GM13976 (cell line): ENCODE measurements around the gene BCL2L2.

Experiments
- DNase-seq: peaks from one replicate; pipeline ENCODE4 v3.0.0; 2012; ENCODE audit warnings: low spot score
- CTCF ChIP-seq: IDR thresholded peaks from 2 replicates; pipeline ENCODE4 v1.5.1; 2012; ENCODE audit warnings: borderline replicate concordance, mild to moderate bottlenecking; ENCODE audit not compliant: insufficient read depth; ENCODE audit errors: extremely low read depth, missing control alignments, control extremely low read depth
- in situ Hi-C: fragments of 300-500 bp; cut with MboI; formaldehyde crosslinking; loops from one replicate; pipeline ENCODE4 v1.12.0; 2022; ENCODE audit warnings: low sequenced_read_pairs, mixed read lengths, inconsistent platforms; ENCODE audit not compliant: unreplicated experiment

The BCL2L2 gene

GRCh38 chr14:23351681-23352505 lies 45.3 kb downstream of the BCL2L2 start:
- no peak for TF ChIP-seq CTCF
- in situ Hi-C loops, result no loop called here
- DNase-seq, result peak; percentile 46

- peak; percentile 61 for DNase-seq
Observed at GRCh38 chr14:23352506-23353432, 46.1 kb downstream of the BCL2L2 start, which contains the start of gene SLC22A17. Gene SLC22A17 (minus strand): TSS chr14:23352887.

GRCh38 chr14:23353433-23353780 lies 46.8 kb downstream of the BCL2L2 start:
- TF ChIP-seq CTCF, result no peak
- in situ Hi-C loops, result no loop called here
- peak; percentile 12 for DNase-seq

More at GRCh38 chr14:23352506-23353432, 46.1 kb downstream of the BCL2L2 start, which contains the start of gene SLC22A17:
- in situ Hi-C loops, result no loop called here
- TF ChIP-seq CTCF, result no peak

- in situ Hi-C loops, result no loop called here
- no peak for DNase-seq
- no peak for TF ChIP-seq CTCF
Observed at GRCh38 chr14:23354990-23355389, 48.4 kb downstream of the BCL2L2 start.

GRCh38 chr14:23355871-23356435 lies 49.3 kb downstream of the BCL2L2 start:
- DNase-seq, result peak; percentile 4
- in situ Hi-C loops, result no loop called here
- no peak for TF ChIP-seq CTCF

GRCh38 chr14:23356662-23357061 lies 50.0 kb downstream of the BCL2L2 start:
- in situ Hi-C loops, result no loop called here
- no peak for TF ChIP-seq CTCF
- DNase-seq, result no peak
